GM21526 (cell line): ENCODE results near the gene SMYD3.
"Not testable (repeated sequence)": the region's sequence is repeated elsewhere in the genome, so short reads cannot be mapped to it uniquely, and the experiment has no call there.

ENCODE experiments used
- ATAC-seq: cut with Tn5 transposase; IDR thresholded peaks from one replicate; pipeline ENCODE4 v1.9.1; 2021; ENCODE audit warnings: moderate library complexity; ENCODE audit not compliant: unreplicated experiment, low FRiP score

SMYD3 gene

GRCh38 chr1:245942856-245943255 lies 564.2 kb downstream of the SMYD3 start:
- ATAC-seq, result no peak

DNA sequence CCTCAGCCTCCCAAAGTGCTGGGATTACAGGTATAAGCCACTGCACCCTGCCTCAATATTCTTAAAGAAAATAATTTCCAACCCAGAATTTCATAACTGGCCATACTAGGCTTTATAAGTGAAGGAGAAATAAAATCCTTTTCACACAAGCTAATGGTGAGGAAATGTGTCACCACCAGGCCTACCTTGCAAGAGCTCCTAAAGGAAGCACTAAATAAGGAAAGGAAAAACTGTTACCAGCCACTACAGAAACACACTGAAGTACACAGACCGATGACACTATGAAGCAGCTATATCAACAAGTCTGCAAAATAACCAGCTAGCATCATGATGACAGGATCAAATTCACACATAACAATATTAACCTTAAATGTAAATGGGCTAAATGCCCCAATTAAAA lies 565.3 kb downstream of the SMYD3 start:
- not testable (repeated sequence) for ATAC-seq

DNA sequence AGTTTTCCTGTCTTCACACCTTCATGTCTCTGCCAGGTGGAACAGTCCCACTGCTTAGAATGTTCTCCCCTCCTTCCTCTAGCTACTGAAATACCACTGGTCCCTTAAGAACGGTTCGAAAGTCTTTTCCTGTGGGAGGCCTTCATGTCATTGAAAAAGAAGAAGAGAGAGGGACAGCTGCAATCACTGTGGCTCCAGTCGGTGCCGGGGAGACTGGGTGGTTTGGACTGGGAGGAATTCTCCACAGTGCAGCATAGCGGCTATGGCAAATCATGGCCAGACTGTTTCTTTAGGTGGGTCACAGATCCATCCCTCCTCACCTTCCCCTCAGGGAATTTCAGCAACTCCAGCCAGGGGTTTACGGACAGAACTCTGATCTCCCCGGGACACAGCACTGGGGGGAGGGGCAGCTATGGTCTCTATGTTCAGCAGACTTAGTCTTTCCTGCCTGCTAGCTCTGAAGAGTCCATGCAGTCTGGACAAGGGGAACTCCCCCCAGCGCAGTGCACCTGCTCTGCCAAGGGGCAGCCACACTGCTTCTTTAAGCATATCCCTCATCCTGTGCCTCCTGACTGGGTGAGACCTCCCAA lies 567.2 kb downstream of the SMYD3 start:
- no peak for ATAC-seq

GRCh38 chr1:245938046-245938435 lies 569.0 kb downstream of the SMYD3 start:
- ATAC-seq, result no peak

DNA sequence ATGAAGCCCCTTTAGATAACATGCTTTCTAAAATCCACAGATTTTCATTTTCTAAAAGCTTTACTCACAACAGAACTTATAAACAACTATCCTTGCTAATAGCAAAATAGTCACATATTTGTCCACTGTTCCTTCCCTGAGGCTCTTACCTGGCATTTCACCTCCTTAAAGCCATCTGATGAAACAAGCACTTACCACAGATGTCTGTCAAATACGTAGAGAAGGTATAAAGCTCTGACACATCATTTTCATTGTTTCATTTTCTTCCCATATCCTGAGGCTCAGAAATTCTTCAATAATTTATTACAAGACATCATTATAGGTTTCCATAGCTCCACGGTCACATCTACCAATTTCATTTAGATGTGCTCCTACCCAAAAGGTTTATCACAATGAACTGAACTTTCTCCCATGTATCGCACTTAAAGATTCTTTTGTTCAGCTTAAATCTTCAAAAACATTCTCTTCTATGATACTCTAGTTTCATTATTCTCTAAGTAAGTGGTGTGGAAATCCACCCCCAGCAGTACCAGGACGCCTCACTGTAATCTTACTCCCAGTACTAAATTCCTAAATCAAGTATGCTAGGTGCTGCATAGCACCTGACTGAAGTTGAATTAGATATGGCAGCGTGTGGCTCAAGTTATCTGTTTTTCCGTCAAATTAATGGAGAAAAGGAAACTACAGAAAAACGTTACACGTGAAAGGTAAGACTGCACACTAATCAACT lies 569.6 kb downstream of the SMYD3 start:
- ATAC-seq, result no peak

- ATAC-seq, result no peak
Measured at GRCh38 chr1:245934409-245934808, 572.7 kb downstream of the SMYD3 start.

DNA sequence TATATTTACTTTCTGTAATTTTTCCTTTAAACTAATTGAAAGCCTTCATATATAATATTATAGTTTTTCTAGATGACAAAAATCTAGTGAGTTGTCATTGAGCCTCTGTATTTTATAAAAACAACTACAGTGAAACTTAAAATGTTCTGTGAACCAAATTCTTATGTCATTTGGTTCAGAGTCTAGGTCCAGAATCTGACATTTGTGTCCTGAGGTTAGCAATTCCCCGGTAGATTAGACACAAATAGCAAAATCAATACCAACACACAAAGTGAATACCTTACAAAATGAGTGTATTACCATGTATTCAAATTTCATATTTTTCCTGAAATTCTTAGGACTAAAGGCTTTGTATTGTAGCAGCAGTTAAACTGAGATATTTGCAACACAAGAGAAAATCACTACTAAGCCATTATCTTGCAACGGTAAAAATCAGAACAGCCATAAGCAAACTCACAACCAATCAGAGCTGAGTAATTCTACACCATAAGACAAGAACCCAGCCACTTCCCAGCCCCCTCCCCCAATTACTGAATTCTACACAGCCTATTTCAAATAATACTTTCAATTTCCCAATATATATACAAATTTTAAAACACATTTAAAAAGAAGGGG lies 573.5 kb downstream of the SMYD3 start:
- ATAC-seq, result no peak

GRCh38 chr1:245932302-245932972 lies 574.6 kb downstream of the SMYD3 start:
- no peak for ATAC-seq

- ATAC-seq, result no peak
Measured at GRCh38 chr1:245931450-245931849, 575.6 kb downstream of the SMYD3 start.

GRCh38 chr1:245929224-245929623 lies 577.9 kb downstream of the SMYD3 start:
- ATAC-seq, result no peak

GRCh38 chr1:245926888-245927287 lies 580.2 kb downstream of the SMYD3 start:
- ATAC-seq, result no peak

DNA sequence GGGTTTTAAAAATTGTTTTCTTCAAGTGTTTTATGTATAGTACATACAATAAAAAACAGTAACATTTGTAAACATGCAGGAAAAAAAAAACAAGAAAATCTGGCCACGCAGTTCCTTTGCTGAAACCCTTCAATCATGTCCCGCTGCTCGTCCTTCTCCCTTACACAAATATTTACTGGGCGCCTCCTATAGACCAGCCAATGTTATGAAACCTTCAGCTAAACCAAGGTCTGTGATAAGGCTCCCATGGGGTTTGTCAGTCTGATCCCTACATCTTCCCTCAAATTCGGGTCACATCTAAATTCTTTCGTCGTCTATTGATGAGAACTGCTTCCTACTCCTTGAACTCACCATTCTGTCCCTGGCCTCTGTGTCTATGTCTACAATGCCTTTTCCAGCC lies 583.9 kb downstream of the SMYD3 start:
- ATAC-seq, result no peak

GRCh38 chr1:245921417-245921816 lies 585.7 kb downstream of the SMYD3 start:
- ATAC-seq, result no peak

DNA sequence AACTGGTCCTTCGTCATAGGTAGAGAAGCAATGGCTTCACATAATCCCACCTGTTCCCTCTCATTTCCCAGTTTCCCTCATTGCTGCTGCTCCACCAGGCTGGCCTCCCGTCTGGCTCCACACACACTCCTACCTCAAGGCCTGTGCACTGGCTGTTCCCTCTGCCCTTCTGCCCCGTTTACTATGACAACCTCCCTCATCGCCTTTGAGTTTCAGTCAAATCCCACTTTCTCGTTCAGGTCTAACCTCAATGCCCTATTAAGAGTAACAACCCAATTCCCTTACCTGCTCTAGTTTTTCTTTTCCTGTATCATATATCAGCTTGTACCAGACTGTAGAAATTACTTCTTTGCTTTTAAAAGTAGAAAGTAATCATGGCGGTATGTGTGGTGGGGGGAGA lies 589.7 kb downstream of the SMYD3 start:
- ATAC-seq, result no peak

DNA sequence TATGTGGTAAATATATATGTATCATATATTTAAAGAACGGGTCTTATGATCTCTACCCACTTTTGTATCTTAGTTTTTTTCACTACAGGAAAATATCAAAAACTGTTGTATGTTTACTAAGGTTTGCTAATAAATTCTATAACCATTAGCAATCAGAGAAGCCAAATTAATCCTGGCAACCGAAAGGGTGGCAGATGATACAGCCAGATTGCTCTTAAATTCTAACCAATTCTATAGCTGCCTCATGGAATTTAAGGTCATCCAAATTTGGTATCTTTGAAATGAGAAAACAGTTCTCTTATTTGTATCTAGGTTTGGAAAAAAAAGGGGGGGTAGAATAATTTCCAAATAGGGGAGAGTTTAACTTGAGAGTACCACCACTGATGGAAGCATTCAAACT lies 591.2 kb downstream of the SMYD3 start:
- no peak for ATAC-seq

DNA sequence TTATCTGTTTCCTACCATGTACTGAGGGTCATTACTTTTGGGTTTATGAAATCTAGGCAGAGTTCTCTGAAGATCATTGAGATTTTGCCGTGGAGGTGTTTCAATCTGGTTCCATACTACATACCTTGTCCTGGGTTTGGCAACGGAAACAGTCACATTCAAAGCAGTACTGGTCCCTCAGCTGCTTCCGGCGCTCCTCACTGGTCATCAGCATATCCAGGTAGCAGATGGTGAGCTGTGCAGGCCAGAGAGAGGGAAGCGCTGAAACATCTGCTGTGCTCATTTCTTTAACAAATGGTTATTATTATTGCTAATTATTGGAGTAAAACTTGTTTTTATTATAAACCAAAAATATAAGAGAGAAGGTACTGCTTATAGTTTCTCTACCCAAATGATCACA lies 591.7 kb downstream of the SMYD3 start:
- no peak for ATAC-seq

DNA sequence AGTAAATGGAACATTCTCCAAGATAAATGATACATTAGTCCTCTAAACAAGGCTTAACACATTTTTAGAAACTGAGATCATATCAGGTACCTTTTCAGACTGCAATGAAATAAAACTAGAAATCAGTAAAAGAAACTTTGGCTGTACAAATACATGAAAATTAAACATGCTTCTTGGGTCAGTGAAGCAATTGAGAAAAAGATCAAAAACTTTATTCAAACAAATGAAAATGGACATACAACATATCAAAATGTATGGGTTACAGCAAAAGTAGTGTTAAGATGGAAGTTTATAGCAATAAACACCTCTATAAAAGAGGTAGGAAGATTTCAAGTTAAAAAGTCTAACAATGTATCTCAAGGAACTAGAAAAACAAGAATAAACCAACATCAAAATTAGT lies 598.5 kb downstream of the SMYD3 start:
- ATAC-seq, result no peak

- no peak for ATAC-seq
Measured at GRCh38 chr1:245906207-245906606, 600.9 kb downstream of the SMYD3 start.

GRCh38 chr1:245903851-245904250 lies 603.2 kb downstream of the SMYD3 start:
- no peak for ATAC-seq

DNA sequence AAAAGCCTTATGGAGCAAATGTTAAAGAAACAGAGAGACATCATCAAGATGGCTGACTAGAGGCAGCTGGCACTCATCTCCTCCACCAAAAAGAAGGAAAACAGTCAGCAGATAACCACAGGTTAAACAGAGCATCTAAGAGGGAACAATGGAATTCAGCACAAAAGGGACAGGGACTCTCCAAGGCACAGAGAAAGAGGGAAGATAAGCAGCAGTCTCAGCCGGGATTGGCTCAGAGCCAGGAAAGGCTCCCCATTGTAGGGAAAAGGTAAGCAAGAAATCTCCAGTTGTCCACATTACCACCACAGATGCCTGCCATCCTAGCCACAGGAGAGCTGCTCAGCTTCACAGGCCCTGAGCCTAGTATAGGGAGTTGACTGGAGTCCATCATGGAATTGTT lies 605.5 kb downstream of the SMYD3 start:
- ATAC-seq, result no peak

GRCh38 chr1:245901037-245901436 lies 606.0 kb downstream of the SMYD3 start:
- no peak for ATAC-seq

GRCh38 chr1:245898581-245898980 lies 608.5 kb downstream of the SMYD3 start:
- ATAC-seq, result no peak
